Fibroblast of lung (primary cell): ENCODE measurements around the gene SMAD3. TPM values are rescaled to one million over a fixed set of nuclear protein-coding genes. Genes with fewer than 3 reads are reported as not detected.

Experiments used
- DNase-seq, 2 donors: peaks; one replicate each; pipeline versions ENCODE4 v3.0.0 to v3.0.0-alpha.2; 2010; ENCODE audit warnings: low read depth in 2 of 2
- H2AFZ ChIP-seq: 2 replicates; pipeline ENCODE4 v1.5.1; 2012; ENCODE audit warnings: low read length, control low read depth, inconsistent platforms
- H3K27ac ChIP-seq: 2 replicates; pipeline ENCODE4 v1.5.1; 2011; ENCODE audit warnings: low read length, control low read depth; ENCODE audit not compliant: insufficient read depth
- H3K27me3 ChIP-seq: 2 replicates; pipeline ENCODE4 v1.5.1; 2011; ENCODE audit warnings: mild to moderate bottlenecking, low read length; ENCODE audit not compliant: control insufficient read depth, insufficient read depth
- H3K36me3 ChIP-seq: 2 replicates; pipeline ENCODE4 v1.5.1; 2011; ENCODE audit warnings: low read length; ENCODE audit not compliant: control insufficient read depth, insufficient read depth
- H3K4me1 ChIP-seq: 2 replicates; pipeline ENCODE4 v1.5.1; 2011; ENCODE audit warnings: low read length; ENCODE audit not compliant: control insufficient read depth, insufficient read depth; ENCODE audit errors: extremely low read depth
- H3K4me2 ChIP-seq: 2 replicates; pipeline ENCODE4 v1.5.1; 2011; ENCODE audit warnings: low read length, control low read depth; ENCODE audit not compliant: insufficient read depth; ENCODE audit errors: extremely low read depth
- H3K4me3 ChIP-seq, 4 experiments: fragments of 200-600 bp in 1 of 4; sonication (generic) in 1 of 4; replicated peaks in 1 of 4; 2 replicates each; pipeline ENCODE4 v1.5.1; 2011 to 2016; ENCODE audit warnings: low read length in 4 of 4, low read depth in 3 of 4, mild to moderate bottlenecking in 3 of 4, control low read depth in 2 of 4, inconsistent platforms in 1 of 4, mixed read lengths in 1 of 4; ENCODE audit not compliant: insufficient read depth in 1 of 4; ENCODE audit errors: control extremely low read depth in 1 of 4
- H3K79me2 ChIP-seq: 2 replicates; pipeline ENCODE4 v1.5.1; 2012; ENCODE audit warnings: mild to moderate bottlenecking, low read length, inconsistent platforms; ENCODE audit not compliant: control insufficient read depth, insufficient read depth
- H3K9ac ChIP-seq: 2 replicates; pipeline ENCODE4 v1.5.1; 2011; ENCODE audit warnings: mild to moderate bottlenecking, low read length, control low read depth; ENCODE audit not compliant: insufficient read depth
- H3K9me3 ChIP-seq: 2 replicates; pipeline ENCODE4 v1.5.1; 2012; ENCODE audit warnings: low read depth, low read length; ENCODE audit not compliant: control insufficient read depth, insufficient read depth
- H4K20me1 ChIP-seq: 2 replicates; pipeline ENCODE4 v1.5.1; 2011; ENCODE audit warnings: low read length; ENCODE audit not compliant: control insufficient read depth, insufficient read depth; ENCODE audit errors: extremely low read depth
- CTCF ChIP-seq, 2 donors: IDR thresholded peaks in 1 of 2; conservative IDR thresholded peaks in 1 of 2; 1 replicate in 1 of 2; 2 replicates in 1 of 2; pipeline ENCODE4 v1.5.1; 2011 to 2012; ENCODE audit warnings: low read length in 2 of 2, control low read depth in 1 of 2, inconsistent platforms in 1 of 2, low read depth in 1 of 2, mild to moderate bottlenecking in 1 of 2
- EZH2 ChIP-seq: IDR thresholded peaks from 2 replicates; pipeline ENCODE4 v1.5.1; 2012; ENCODE audit warnings: low read length, control low read depth, mild to moderate bottlenecking; ENCODE audit errors: missing control alignments
- polyA plus RNA-seq, 2 donors: library from polyadenylated mRNA; depleted of rRNA in 1 of 2; stranded (reverse) in 1 of 2; unstranded in 1 of 2; fragments of >200 nt; gene quantifications; 2 replicates each; pipeline ENCODE4 v1.2.1, GENCODE V29; 2011 to 2012; ENCODE audit warnings: missing spikeins in 1 of 2
- total RNA-seq: library from RNA; depleted of rRNA; stranded (reverse); fragments of >200 nt; gene quantifications from 2 replicates; pipeline ENCODE4 v1.2.1, GENCODE V29; 2014

SMAD3 gene
- total and polyA plus RNA-seq, 2 donors (not counting 1 experiment from before 2014, with no cell fraction given), result 69.9 to 173 TPM

DNA sequence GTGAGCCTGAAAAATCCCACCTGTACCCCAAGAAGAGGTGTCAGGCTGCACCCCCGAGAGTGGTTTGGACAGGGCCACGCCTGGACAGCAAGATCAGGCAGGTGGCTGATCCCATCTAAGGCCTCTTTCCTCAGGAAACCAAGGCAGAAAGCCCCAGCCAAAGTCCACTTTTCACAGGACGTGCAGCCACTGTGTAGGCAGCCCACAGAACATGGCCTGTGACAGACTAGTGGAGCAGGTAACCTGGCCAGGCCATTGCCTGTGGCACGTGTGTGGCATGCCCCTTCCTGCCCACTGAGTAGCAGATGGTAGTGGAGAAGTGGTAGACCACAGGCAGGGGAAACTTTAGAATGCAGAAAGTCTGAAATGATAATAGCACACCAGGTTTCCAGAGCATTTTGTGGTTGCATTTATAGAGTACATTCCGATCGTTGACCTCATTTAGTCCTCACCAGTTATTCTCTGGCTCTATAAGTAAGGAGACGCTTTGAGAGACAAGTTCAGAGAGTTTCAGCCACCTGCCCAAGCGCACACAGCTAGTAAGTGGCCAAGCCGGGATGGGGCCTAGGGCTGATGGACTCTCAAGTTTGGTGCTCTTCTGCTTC lies 120.3 kb downstream of the SMAD3 start:
- Histone ChIP-seq H3K9ac (no peak overlapping the region), H3K4me1 (peaks cover 58% of the 10 kb centered on the region), H3K36me3 (peaks cover 59% of the 10 kb centered on the region), H4K20me1 (no peaks in the 10 kb centered on the region), H3K27me3 (no peaks in the 10 kb centered on the region), H2AFZ (no peak overlapping the region), H3K79me2 (peaks cover 30% of the 10 kb centered on the region), H3K9me3 (no peaks in the 10 kb centered on the region), H3K4me3 (no peak overlapping the region), H3K4me2 (no peak overlapping the region), H3K27ac (peak overlapping the region; percentile 67)
- TF ChIP-seq EZH2 (no peak), CTCF (conservative IDR thresholded peaks at IDR 0.05 in 1 of 2, IDR thresholded peaks at IDR 0.05 in 1 of 2; ENCODE audit: low read depth in 1 of 2, low read length in 2 of 2) (no peak)
- peak in 1 of 2 donors; percentile 60 for DNase-seq

GRCh38 chr15:67186226-67186649 lies 120.8 kb downstream of the SMAD3 start:
- Histone ChIP-seq H4K20me1 (no peaks in the 10 kb centered on the region), H3K79me2 (peaks cover 26% of the 10 kb centered on the region), H3K27ac (peak overlapping the region; percentile 67), H3K4me3 (no peak overlapping the region), H3K27me3 (no peaks in the 10 kb centered on the region), H3K36me3 (peaks cover 57% of the 10 kb centered on the region), H2AFZ (no peak overlapping the region), H3K4me1 (peaks cover 58% of the 10 kb centered on the region), H3K9ac (no peak overlapping the region), H3K9me3 (no peaks in the 10 kb centered on the region), H3K4me2 (peak overlapping the region; percentile 58)
- TF ChIP-seq EZH2, result no peak
- no peak for TF ChIP-seq CTCF (conservative IDR thresholded peaks at IDR 0.05 in 1 of 2, IDR thresholded peaks at IDR 0.05 in 1 of 2; ENCODE audit: low read depth in 1 of 2, low read length in 2 of 2)
- DNase-seq, result no peak

DNA sequence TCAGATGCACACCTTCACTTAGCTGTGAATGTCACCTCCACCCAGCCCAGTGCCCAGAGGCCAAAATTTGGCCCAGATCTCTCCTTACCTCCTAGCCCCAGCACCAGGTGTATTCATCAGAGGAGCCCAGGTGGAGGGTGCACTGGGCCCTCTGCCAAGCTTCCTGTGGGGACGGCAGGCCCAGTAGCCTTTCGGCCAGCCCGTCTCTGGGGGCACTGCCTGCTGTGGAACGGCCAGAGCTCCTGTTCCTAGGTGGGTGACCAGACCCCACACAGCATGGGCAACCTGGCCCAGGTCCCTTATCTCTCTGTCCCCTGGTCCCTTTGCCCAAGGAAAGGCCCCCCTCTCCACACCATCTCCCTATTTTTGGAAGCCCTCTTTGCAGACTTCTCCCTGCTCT lies 121.3 kb downstream of the SMAD3 start:
- Histone ChIP-seq H4K20me1 (no peaks in the 10 kb centered on the region), H3K9me3 (no peaks in the 10 kb centered on the region), H2AFZ (no peak overlapping the region), H3K79me2 (peaks cover 23% of the 10 kb centered on the region), H3K4me3 (no peak overlapping the region), H3K9ac (no peak overlapping the region), H3K27ac (peak overlapping the region; percentile 67), H3K27me3 (no peaks in the 10 kb centered on the region), H3K36me3 (peaks cover 54% of the 10 kb centered on the region), H3K4me2 (no peak overlapping the region), H3K4me1 (peaks cover 58% of the 10 kb centered on the region)
- no peak for DNase-seq
- TF ChIP-seq CTCF (conservative IDR thresholded peaks at IDR 0.05 in 1 of 2, IDR thresholded peaks at IDR 0.05 in 1 of 2; ENCODE audit: low read depth in 1 of 2, low read length in 2 of 2) (no peak), EZH2 (no peak)
